Left ventricle myocardium inferior (tissue), 1 donor: ENCODE data around the gene PF4V1. TPM values are rescaled to one million over a fixed set of nuclear protein-coding genes. Genes with fewer than 3 reads are reported as not detected.

Source experiments
- DNase-seq: peaks from one replicate; pipeline ENCODE4 v3.0.0-alpha.2; 2020
- H3K27ac ChIP-seq: fragments of 200-600 bp; replicated peaks from 2 replicates; pipeline ENCODE4 v1.8.0; 2021
- H3K27me3 ChIP-seq: fragments of 200-600 bp; 2 replicates; pipeline ENCODE4 v1.8.0; 2021; ENCODE audit warnings: low read depth
- H3K36me3 ChIP-seq: fragments of 200-600 bp; 2 replicates; pipeline ENCODE4 v1.8.0; 2021
- H3K4me1 ChIP-seq: fragments of 200-600 bp; 2 replicates; pipeline ENCODE4 v1.8.0; 2021
- H3K4me3 ChIP-seq: fragments of 200-600 bp; 2 replicates; pipeline ENCODE4 v1.8.0; 2021; ENCODE audit warnings: mild to moderate bottlenecking, moderate library complexity
- H3K9me3 ChIP-seq: fragments of 200-600 bp; replicated peaks from 2 replicates; pipeline ENCODE4 v1.8.0; 2021
- intact Hi-C: fragments of 100-400 bp; cut with micrococcal nuclease; formaldehyde crosslinking; loops from one replicate; pipeline ENCODE4 v1.11.0; 2022
- long read RNA-seq: library from polyadenylated mRNA; unstranded; transcript quantifications from one replicate; pipeline ENCODE4 v2.0.0, GENCODE V29; 2021
- total RNA-seq: library from RNA; stranded (reverse); fragmentation: NEBNext Ultra II Directional; extraction: Animal tissue kit (Norgen Biotek cat#: 25700); gene quantifications from one replicate; pipeline ENCODE4 v1.2.1, GENCODE V29; 2021
- TF ChIP-seq, protein P1 (sequence below): fragments of 200-600 bp; IDR thresholded peaks from 2 replicates; pipeline ENCODE4 v1.8.0; 2021; ENCODE audit warnings: antibody characterized with exemption, mild to moderate bottlenecking, borderline replicate concordance
- donor health status: DM: no; HTN: yes; CAD: no; lungs with severe emphysema.

PF4V1 gene, protein sequence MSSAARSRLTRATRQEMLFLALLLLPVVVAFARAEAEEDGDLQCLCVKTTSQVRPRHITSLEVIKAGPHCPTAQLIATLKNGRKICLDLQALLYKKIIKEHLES
- not detected for total RNA-seq
- long read RNA-seq: 0 reads

GRCh38 chr4:73853246-73853704 is at the start of gene PF4V1:
PF4V1 (plus strand) TSS chr4:73853296; CDS start chr4:73853363, 67 bp downstream.
- Histone ChIP-seq H3K36me3 (no peaks in the 10 kb centered on the region), H3K4me1 (peaks cover 7% of the 10 kb centered on the region), H3K27me3 (peaks cover 31% of the 10 kb centered on the region), H3K4me3 (peak within 1 kb of the TSS; percentile 40), H3K27ac (no peak within 1 kb of the TSS), H3K9me3 (no peaks in the 10 kb centered on the region)
- TF ChIP-seq, protein P1, sequence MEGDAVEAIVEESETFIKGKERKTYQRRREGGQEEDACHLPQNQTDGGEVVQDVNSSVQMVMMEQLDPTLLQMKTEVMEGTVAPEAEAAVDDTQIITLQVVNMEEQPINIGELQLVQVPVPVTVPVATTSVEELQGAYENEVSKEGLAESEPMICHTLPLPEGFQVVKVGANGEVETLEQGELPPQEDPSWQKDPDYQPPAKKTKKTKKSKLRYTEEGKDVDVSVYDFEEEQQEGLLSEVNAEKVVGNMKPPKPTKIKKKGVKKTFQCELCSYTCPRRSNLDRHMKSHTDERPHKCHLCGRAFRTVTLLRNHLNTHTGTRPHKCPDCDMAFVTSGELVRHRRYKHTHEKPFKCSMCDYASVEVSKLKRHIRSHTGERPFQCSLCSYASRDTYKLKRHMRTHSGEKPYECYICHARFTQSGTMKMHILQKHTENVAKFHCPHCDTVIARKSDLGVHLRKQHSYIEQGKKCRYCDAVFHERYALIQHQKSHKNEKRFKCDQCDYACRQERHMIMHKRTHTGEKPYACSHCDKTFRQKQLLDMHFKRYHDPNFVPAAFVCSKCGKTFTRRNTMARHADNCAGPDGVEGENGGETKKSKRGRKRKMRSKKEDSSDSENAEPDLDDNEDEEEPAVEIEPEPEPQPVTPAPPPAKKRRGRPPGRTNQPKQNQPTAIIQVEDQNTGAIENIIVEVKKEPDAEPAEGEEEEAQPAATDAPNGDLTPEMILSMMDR: peak; percentile 19
- DNase-seq: no peak
- intact Hi-C loops: no loop called here

GRCh38 chr4:73810191-73810590 is 42.9 kb upstream of the PF4V1 start:
- Histone ChIP-seq H3K27ac (no peak overlapping the region), H3K36me3 (no peaks in the 10 kb centered on the region), H3K9me3 (no peaks in the 10 kb centered on the region), H3K27me3 (no peaks in the 10 kb centered on the region), H3K4me3 (no peak overlapping the region), H3K4me1 (no peaks in the 10 kb centered on the region)
- intact Hi-C loops: no loop called here
- TF ChIP-seq, protein P1: no peak
- DNase-seq: no peak

DNA sequence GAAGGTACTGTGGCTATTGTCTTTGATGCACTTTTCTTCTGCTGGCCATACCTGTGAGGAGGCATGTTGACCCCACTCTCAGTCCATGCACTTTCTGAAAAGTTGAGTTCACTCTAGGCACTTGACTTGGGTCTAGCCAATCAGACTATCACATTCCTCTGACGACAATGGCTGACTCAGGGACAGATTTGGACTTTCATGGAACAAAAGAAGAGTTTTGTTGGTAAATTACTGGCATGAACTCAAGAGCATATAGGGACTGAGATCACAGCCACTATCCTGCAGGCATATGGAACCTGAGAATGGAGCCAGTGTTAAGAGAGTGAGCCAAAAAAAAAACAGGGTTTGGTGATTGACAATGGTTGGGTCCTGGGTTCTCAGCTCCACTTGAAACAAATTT is 41.3 kb upstream of the PF4V1 start:
- H3K27me3 ChIP-seq: no peaks in the 10 kb centered on the region
- intact Hi-C loops: no loop called here
- no peaks in the 10 kb centered on the region for H3K9me3 ChIP-seq
- H3K4me3 ChIP-seq: no peak overlapping the region
- no peak overlapping the region for H3K27ac ChIP-seq
- TF ChIP-seq, protein P1: no peak
- DNase-seq: no peak
- no peaks in the 10 kb centered on the region for H3K36me3 ChIP-seq
- H3K4me1 ChIP-seq: no peaks in the 10 kb centered on the region

- DNase-seq: no peak
- no peaks in the 10 kb centered on the region for H3K9me3 ChIP-seq
- no peaks in the 10 kb centered on the region for H3K4me1 ChIP-seq
- TF ChIP-seq, protein P1: no peak
- H3K4me3 ChIP-seq: no peak overlapping the region
- intact Hi-C loops: no loop called here
- no peak overlapping the region for H3K27ac ChIP-seq
- H3K36me3 ChIP-seq: no peaks in the 10 kb centered on the region
- H3K27me3 ChIP-seq: no peaks in the 10 kb centered on the region
Measured at GRCh38 chr4:73814679-73815078, 38.4 kb upstream of the PF4V1 start.

DNA sequence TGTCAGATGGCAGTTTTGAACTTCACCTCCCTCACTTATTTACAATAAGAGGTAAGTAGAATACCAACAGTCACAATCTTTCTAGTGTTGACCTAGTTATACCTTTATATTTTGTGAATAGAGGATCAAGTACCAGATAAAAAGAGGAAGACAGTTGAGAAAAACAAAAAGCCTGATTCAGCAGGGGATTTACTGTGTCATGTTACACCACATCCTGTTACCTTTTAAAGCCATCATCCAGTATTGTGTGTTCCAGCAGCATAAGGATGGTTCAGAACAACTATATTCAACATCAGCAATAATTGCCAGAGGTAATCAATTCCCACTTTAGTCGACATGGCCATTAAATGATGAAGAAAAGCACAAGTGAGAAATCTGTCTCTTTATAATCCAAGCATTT is 38.0 kb upstream of the PF4V1 start:
- no peaks in the 10 kb centered on the region for H3K9me3 ChIP-seq
- no peak overlapping the region for H3K27ac ChIP-seq
- H3K4me1 ChIP-seq: no peaks in the 10 kb centered on the region
- H3K36me3 ChIP-seq: no peaks in the 10 kb centered on the region
- TF ChIP-seq, protein P1: no peak
- intact Hi-C loops: no loop called here
- no peak for DNase-seq
- no peaks in the 10 kb centered on the region for H3K27me3 ChIP-seq
- H3K4me3 ChIP-seq: no peak overlapping the region

GRCh38 chr4:73816814-73817213 is 36.3 kb upstream of the PF4V1 start:
- H3K27me3 ChIP-seq: no peaks in the 10 kb centered on the region
- H3K4me1 ChIP-seq: no peaks in the 10 kb centered on the region
- H3K4me3 ChIP-seq: no peak overlapping the region
- H3K9me3 ChIP-seq: no peaks in the 10 kb centered on the region
- intact Hi-C loops: no loop called here
- TF ChIP-seq, protein P1: no peak
- H3K36me3 ChIP-seq: no peaks in the 10 kb centered on the region
- no peak for DNase-seq
- no peak overlapping the region for H3K27ac ChIP-seq
